HG02840 (cell line): ENCODE measurements around the gene ORM1.

Source experiments
- ATAC-seq: cut with Tn5 transposase; IDR thresholded peaks from one replicate; pipeline ENCODE4 v1.9.1; 2021; ENCODE audit warnings: mild to moderate bottlenecking, moderate library complexity, moderate number of reproducible peaks; ENCODE audit not compliant: unreplicated experiment, low FRiP score

ORM1 gene

DNA sequence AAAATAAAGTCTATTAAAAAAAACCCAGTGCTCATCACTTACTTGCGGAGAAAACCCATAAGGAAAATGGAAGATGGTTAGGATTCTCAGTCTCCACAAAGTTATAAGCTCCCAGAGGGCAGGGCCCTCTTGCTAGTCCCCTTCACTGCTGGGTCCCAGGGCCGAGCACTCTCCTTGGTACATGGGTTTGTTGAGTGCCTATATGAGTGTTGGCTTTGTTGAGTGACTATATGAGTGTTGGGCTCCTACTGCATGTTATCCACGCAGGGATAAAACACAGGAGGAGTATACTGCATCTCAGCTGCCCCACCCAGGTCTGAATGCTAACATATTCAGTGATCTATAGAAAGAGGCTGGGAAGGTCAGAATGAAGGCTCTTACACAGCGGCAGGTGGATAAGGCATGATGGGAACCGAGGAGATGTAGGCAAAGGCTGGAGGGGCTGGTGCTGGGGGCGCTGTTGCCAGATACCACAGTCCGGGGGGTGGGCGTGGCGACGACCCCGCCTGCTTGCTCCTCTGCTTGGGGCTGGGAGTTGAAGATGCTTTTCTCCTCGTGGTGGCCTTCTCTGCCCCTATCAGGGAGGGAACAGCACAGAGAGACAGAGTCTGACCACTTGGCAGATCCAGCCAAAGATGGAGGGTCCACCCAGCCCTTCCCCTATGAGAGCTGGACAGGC lies 18.4 kb downstream of the ORM1 start:
- no peak for ATAC-seq

DNA sequence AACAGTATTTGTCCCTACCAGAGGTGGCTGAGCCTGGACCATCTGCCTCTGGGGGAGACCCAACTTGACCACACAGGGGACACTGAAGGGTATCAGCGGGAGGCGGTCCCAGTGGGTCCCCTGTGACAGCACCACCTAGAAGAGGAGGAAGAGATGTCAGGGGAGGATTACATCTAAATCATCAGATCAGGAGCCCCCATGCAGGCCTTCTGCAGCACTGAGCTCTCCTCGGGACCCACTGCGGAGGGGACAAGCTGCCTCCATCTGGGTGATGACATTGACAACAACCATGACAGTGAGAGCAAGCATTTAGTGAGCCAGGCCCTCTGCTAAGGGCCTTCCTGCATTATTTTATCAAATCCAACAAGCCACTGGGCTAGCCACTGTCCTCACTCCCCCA lies 19.1 kb downstream of the ORM1 start:
- no peak for ATAC-seq

DNA sequence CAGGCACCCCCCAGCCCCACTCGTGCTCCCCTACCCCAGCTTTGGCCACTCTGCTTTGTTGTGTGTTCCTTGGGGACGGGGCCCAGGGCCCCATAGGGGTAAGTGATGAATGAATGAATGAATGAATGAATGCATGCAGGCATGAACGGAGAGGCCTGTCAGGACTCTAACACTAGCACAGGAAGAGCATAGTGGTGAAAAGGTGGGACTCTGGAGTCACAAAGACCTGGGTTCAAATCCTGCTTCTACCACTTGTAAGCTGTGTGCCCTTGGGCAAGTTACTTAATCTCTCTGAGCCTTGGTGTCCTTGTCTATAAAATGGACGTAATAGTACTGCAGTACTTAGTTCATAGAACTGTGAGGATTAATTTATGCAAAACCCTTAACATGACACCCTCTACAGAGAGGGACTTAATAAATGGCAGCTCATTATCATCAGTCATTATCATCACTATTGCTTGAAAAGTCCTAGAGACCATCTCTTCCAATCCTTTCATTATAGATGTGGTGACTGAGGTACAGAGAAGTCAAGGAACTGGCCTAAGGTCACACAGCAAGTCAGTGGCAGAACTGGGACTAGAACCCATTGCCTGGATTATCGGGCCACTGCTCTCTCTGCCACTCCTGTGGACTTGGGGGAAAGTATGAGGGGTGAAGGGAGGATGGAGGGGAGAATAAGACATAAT lies 20.0 kb downstream of the ORM1 start:
- no peak for ATAC-seq

DNA sequence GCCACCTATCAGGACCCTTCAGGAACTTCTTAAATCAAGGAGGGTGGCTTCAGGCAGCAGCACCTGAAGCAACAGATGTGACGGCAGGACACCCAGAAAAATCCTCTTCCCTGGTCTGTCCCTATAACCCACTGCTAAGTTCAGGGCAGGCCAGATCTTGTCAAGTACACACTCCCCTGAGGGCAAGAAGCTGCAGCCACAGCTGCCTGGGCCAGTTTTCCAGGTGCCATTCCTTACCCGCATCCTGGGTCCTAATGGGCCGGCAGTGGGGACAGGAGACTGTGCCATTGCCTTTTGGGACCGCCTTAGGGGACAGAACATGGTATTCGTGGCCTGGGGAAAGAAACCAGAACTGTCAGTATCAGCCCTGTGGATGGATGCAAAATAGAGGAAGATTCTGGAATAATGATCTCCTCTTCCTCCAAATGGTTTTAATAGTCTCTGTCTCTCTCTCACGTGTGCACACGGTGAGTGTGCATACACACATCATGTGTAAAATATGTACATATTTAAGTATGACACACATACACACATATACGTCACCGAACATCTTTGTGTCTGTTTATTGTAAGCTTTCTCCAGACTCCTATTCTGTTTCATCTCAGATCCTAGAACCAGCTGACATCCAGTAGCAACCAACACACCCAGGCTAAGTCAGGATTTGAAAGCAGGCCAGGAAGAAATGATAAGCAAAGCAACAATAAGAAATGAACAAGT lies 20.7 kb downstream of the ORM1 start:
- no peak for ATAC-seq

DNA sequence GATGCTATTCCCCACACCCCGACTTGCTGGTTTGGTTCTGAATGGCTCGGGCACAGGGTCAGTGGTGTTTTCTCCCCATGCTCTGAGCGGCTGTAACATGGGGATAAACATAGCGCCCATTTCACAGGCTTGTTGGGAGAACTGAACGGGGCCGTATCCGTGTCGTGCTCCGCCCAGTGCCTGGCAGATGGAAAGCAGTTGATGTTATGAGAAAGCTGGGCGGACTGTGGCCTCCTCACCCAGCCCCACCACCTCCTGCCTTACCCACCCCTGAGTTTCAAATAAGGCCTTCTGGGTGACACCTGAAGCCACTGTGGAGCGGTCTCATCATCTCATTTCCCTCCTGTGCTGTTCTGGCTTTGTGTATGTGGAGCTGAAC lies 21.3 kb downstream of the ORM1 start:
- no peak for ATAC-seq

DNA sequence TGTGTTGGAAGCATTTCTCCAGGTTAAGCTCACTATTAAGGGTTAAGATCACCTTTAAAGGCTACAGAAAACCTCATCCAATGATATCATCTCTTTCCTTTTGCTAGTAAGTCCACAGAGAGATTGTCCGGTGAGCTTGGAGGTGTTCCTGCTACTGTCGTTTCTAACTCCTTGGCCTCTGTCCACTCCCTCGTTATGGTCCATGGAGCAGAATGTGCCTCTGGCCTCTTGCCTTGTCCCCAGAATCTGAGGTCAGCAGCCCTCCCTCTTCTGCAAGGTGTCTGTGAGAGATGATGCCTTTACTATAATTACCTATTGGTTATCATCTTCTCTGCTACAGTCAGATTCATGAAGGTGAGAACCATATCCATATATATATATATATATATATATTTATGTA lies 21.8 kb downstream of the ORM1 start:
- ATAC-seq: no peak

DNA sequence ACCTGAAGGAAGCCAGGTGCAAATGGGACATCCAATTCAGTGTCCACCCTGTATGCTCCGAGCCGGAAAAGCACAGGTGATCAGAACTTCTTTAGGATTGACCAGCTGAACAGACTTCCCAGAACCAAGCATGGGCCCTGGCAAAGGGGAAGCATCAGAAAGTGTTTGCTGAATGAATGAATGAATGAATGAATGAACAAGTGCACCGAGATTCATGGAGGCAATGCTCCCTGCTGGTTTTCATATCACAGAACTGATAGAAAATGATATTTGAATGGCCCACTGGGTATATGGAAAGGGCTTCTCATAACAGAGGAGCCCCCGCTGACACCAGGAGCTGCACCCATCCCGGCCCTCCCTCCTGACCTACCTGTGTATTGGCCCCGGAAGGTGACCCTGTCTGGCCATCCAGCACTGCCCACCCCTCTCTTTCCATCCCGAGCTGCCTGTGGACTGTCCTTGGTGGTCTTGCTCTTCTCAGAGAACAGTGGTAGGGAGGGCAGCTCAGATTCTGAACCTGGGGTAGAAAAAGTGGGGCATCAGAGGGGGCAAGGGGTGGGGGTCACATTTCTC lies 22.7 kb downstream of the ORM1 start:
- no peak for ATAC-seq

DNA sequence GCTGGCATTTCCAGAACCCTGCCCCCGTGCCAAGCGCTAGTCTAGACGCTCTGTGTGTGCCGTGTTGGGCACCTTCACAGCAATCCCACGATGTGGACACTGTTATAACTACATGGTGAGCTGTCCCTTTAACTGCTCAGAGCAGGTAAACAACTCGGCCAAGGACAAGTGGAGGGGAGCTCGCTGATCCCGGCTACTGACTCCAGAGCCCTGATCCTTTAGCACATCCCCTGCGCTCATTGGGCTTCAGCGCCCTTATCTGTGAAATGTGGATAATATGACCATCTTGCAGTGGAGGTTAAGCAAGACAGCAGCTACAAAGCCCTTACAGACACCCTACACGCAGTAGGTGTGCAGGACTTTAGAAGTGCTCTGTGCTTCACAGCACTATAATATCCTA lies 23.2 kb downstream of the ORM1 start:
- no peak for ATAC-seq

DNA sequence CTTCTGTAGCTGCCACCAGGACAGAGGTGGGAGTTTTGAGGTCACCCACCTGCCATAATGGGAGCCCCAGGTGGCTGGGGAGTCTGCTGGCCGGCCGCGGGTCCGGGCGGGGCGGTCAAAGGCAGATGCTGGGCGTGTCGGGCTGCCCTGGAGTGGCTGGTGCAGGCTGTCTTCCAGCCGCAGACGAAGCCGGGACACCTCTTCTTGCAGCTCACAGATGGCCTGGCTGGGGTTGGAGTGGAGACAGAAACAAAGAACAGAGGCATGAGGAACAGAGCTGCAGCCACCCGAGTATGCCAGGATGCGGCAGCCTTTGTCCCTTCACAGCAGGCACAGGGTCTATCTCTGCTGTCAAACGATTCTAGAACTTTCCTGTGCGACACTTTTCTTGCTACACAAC lies 24.8 kb downstream of the ORM1 start:
- no peak for ATAC-seq

DNA sequence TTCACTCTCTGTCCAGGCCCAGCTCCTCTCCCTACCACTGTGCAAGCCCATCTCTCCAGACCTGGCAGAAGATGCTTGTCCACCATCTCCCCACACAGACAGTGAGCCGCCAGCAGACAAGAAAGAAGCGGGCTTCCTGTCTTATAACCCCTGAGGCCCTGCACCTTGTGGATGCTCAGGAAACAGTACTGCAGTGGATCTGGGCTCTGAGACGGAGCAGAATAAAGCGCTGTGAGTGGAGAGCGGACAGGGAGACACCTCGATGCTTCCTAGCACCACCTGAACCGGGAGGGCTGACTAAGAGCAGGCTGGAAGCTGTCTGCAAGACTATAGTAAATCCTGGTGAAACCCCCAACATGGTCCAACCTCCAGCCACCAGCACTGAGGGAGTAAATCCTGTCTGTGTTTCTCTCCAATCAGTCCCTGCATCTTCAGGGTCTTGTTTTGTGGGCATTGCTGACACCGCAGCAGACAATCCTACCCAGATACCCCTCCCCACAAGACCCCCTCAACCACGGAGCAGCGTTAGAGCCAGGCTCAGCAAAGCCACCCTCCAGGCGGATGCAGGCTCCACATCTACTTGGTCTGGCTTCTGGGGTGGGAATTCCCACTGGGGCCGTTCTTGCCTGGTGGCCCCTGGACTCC lies 25.5 kb downstream of the ORM1 start:
- ATAC-seq: no peak

DNA sequence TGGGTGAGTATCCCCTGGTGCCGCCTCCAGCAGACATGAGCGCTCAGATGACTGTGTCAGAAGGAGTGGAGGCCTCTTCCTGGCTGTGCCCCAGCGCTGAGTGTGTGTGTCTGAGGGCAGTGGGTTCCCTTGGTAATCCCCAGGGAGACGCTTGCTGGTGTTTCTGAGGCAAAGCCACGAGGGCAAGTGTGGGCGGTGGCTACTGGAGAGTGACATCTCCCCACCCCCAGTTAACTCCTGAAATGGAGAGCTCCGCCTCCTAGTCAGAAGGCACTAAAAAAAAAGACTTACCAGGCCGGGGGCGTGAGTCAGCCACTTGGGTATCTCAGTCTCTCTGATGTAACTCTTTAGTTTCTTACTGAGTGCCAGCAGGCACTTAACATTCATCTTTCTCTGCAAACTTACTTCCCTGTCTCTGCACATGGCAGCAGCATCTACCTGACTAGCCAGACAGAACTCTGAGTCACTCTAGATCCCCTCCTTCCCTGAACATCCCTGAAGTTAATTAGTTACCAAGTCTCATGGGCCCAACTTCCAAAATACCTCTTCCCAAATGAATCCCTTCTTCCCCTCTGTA lies 26.1 kb downstream of the ORM1 start:
- peak; percentile 79 for ATAC-seq

DNA sequence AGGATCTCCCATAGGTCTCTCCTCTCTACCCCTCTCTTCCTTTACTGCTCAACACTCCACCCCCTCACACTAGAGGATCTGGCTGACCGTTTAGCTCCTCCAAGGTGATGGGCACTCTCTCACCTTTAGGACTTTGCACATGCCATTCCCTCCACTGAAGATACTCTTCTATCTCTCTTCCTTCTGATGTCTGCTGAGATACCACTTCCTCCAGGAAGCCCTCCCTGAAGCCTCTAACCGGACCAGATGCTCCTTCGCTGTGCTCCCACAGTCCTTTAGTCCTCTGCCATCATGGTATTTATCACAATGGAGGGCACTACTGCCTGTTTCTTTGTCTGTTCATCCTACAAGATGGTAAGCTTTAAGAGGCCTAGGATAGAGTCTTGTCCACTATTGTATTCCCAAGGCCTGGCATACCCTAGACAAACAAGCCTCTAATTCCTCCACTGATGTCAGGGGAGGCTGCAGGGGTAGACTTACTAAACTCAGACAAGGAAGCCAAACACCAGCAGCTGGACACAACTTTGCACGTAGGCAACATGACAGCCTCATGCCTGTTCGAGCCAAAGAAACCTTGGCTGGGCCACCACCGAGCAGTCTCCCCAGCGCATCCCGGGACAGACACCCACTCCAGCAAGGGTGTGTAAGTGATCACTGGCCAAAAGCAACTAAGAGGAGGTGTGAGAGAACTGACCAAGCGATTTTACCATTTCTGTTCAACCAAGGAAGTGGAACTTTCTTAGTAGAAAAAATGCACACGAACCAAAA lies 27.0 kb downstream of the ORM1 start:
- no peak for ATAC-seq

DNA sequence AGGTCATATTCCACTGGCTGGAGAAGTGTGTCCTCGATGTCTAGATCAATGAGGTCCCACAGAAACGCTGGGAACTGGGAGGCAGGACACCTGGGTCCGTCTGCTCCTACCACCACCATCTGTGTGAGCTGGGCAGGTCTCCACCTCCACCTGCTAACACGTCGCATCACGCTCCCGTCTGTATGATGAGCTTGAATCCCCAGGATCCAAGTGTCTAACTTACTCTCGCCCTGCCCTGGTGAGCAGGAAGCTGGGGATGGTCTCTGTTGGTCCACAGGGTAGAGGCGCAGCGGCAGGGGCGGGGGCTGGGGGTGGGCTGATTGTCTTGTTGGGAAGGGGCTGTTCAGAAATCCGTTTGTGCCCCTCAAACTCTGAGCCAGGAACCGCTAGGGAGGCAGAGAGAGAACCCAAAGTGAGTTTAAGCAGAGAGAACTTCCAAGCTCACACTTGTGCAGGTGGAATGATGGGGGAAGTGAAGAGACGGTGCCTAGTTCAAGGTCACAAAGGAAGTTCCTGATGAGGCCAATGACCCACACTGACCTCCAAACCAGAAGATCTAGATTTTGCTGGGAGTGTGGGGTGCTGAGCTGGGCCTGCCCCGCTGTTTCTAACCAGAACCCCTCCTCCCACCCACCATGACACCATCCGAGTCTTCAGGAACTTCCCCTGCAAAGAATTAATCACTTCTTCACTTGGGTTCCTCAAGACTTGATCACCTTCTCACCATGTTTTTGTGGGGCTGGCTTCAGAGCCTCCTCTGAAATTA lies 27.9 kb downstream of the ORM1 start:
- ATAC-seq: no peak

DNA sequence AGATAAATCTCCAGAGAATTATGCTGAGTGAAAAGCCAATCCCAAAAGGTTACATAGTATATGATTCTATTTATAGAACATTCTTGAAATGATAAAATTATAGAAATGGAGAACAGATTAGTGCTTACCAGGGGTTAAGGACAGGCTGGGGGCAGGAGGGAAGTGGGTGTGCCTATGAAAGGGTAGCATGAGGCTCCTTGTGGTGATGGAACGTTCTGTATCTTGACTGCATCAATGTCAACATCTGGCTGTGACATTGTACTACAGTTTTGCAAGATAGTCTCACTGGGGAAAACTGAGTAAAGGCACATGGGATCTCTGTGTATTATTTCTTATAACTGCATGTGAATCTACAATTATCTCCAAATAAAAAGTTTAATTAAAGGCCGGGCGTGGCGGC lies 29.0 kb downstream of the ORM1 start:
- no peak for ATAC-seq

DNA sequence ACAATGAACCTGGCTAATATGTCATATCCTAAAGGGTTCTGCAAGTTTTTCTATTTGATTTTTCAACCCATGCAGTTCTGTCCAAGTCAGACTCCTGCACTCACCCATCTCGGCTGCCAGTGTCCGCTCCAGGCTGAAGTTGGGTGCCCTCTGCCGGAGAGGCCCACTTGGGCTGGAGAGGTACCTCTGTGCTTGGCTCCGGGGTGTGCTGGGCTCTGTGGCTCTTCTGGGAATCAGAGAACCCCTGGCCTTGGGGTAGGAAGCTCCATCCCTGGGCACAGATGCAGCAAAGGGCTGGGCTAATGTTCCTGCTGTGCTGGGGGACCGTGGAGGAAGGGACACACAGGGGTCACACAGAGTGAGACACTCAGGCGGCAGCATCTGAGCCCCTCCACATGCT lies 32.9 kb downstream of the ORM1 start:
- ATAC-seq: no peak

DNA sequence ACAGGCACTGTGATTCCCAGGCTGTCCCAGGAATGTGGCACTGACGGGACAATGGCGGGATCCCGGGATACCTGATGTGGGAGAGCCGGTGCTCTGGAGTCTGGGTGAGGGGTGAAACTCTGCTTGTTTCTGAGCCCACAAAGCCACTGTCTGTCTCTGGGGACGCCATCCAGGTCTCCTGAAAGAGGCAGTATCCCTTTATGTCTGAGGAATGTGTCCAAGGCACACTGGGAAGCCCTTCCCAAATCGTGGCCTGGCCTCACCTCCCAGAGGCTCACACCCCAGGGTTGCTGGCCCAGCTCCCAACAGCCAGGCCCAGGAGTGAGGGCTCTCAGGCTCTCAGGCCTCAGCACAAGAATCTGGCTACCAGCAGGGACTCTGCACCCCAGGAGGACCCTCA lies 33.9 kb downstream of the ORM1 start:
- ATAC-seq: no peak

DNA sequence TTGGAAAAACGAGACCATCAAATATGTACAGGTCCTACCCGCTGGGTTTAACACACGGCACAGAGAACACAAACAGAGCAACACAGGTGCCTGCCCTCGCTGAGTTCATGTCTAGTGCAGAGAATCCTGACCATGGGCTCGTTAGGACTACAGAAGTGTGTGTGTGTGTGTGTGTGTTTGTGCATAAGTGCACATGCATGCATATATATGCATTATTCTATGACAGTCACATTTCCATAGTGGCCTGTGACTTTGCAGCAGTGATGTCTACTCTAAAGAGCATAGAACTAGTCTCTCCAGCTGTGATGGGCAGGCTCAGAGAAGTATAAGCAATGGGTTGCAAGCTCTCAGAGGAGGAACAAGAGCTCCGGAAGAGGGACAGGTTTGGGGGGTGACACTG lies 34.5 kb downstream of the ORM1 start:
- ATAC-seq: no peak

DNA sequence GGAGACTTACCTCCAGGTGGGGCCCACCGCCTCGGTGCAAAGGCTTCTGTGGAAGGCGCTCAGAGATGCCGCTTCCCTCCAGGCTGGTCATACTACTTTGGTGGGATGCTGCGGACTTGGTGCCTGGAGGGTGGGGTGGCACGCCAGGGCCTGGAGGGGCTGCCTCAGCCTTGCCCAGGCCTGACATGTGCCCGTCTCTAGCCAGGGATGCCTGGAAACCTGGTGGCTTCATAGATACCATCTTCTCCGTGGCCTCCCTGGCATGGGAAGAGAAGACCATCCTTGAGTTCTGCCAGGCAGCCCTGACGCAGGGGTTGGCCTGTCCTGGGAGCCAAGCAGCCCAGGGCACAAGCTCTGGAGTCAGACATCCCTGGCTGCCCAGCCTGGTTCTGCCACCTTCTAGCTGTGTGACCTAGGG lies 35.0 kb downstream of the ORM1 start:
- no peak for ATAC-seq

DNA sequence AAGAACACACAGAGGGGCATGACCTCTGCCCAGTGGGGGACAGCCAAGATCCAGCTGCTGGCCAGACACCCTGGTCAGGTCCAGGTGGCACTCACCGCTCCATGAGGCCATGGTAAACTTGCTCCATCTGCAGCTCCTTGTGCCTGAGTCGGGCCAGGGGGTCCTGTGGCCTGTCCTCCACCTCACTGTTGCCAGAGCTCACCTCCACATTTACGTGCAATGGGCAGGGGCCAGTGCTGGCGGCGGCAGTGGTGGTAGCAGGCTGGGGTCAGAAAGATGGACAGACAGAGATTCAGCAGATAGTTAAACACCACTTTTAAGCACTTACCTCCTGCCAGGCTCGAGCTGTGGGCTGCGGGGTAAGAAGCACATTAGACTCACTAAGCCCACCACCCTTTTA lies 36.9 kb downstream of the ORM1 start:
- ATAC-seq: no peak
